ENCODE data around the gene BHLHE23.
"Not testable (repeated sequence)": the region's sequence is repeated elsewhere in the genome, so short reads cannot be mapped to it uniquely, and the experiment has no call there.

The BHLHE23 gene

DNA sequence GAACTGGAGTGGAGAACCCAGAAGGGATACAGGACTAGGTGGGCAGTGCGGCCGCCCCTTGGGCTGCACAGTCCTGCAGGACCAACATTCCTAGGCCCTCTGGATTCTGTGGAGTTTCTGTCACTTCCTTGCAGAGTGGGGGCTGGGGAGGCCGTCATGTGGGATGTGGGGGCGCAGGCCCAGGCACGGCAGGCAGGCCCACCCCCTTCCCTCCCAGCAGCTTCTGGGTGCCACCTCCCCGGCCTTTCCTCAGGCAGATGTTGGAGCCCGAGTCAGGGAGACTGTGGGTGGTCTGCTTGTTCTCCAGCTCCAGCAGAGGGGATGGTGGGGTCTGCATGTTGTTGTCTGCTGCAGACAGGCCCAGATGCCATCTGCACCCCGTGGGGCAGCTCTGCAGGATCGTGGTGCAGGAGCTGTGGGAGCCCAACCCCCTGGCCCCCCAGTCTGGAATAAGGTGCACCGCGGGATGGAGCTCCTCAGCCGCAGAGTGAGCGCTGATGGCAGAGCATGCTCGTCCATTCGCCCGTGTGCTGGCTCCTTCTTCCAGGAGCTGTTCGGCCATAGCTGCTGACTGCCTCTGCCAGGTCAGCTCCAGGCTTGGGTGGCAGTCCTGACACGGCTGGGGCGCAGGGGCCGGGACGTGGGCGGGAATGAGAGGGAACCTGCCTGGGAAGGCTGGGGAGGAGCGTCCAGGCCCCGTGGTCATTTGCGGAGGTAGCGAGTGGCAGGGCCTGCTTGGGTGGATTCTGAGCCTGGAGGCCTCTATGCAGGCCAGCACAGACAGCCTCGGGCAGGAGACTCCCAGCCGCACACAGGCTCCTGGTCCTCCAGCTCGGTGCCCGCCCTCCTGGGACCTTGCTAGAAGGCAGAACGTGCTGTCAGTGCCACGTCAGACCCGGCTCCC, 36.2 kb downstream of the BHLHE23 start:
- DNase-seq: no peak

- DNase-seq: no peak
Observed at GRCh38 chr20:62969939-62970306, 36.8 kb downstream of the BHLHE23 start.

DNA sequence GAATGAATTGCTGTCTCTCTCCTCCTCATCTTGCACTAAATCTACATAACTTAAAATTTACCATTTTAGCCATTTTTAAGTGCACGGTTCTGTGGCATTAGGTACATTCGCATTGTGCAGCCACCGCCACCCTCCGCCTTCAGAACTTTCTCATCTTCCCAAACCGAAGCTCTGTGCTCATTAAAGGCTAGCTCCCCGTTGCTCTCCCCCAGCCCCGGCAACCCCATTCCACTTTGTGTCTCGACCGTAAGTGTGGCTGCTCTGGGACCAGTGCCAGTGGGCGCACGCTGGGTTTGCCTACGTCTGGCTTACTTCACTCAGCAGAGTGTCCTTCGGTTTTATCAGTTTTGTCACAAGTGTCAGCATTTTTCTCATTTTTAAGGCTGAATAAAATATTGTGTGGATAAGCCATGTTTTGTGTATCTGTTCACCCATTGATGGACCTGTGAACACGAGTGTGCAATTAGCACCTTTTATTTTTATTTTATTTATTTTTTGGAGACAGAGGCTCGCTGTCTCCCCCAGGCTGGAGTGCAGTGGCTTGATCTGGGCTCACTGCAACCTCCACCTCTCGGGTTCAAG, 37.5 kb downstream of the BHLHE23 start:
- DNase-seq: no peak

DNA sequence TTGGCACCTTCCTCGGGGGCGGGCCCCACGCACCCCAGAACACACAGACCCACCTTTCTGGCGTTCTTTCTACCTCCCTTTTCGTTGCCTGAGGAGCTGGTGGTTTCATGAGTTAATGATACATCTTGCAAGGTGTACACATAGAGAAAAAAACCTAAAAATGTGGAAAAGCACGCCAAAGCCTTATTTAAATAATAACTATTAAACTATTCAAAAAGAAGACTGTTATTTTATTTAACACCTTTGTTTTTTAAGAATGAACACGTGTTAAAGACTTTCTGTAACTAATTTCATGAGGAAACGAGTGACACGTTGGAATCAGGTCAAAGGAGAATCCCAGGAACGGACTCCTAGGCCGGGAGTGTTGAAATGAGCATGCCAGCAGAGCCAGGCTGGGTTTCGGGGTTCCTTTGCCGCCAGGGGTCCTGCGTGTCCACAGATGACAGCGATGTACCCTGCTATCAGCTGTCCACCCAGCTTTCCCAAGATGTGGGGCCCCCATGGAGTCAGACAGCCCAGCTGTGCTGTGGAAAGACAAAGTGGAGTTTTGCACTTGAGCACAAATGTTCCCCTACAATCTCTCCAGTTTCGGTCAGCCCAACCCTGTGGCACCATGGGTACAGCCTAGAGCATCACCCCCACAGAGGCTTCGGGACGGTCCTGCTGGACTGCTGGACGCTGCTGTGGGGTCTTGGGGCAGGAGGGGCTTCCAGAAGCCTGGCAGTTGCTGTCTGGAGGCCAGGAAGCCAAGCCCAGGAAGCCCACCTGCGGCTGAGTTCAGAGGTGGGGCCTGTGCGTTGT, 38.2 kb downstream of the BHLHE23 start:
- DNase-seq: no peak

DNA sequence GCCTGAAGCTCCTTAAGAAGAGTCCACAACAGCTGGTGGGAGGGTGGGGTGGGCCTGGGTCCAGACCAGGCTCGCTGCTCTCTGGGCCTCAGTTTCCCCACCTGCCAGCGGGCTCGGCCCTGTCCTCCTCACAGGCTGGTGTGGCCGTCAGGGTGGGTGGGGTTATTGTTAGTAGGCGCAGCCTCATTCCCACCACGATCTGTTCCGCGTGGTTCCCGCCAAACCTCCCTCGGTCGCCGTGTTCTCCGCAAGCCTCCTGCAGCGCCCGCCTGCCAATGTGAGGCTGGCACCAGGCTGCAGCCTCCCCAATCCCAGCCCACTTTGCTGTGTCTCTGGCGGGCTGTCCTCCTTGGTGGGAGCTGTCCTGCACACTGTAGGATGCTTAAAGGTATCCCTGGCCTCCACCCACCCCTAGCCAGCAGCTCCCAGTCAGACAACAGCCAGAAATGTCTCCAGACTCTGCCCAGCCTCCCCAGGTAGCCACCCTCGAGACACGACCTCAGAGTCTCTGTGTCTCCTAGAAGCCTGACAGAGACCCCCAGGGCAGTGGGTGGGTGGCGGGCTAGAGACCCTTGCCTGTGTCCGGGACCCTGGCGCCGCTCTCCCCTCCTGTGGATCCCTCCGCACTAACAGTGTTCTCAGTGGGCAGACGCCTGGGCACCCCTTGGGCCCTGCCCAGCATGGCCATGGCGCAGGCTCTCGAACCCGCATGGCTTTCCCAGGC, 39.0 kb downstream of the BHLHE23 start:
- DNase-seq: no peak

GRCh38 chr20:62967149-62967501, 39.6 kb downstream of the BHLHE23 start:
- no peak for DNase-seq

GRCh38 chr20:62966212-62967148, 40.3 kb downstream of the BHLHE23 start:
- DNase-seq: no peak

DNA sequence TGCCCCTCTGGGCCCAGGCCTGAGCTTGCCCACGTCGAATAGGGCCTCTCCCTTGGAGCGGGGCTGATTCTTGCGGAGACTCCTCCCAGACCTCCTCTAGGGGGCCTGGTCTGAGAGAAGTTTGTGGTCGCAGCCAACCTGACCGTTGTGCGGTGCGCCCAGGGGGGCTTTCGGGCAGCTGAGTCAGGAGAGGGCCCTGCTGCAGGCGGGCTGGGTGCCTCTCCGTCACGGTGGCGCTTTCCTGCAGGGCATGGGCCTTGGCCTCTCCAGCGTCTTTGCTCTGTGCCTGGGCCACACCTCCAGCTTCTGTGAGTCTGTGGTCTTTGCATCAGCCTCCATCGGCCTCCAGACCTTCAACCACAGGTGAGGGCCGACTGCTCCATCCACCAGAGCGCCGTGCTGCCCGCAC, 41.4 kb downstream of the BHLHE23 start:
- DNase-seq: no peak

- no peak for DNase-seq
Observed at GRCh38 chr20:62964700-62965099, 42.1 kb downstream of the BHLHE23 start.

DNA sequence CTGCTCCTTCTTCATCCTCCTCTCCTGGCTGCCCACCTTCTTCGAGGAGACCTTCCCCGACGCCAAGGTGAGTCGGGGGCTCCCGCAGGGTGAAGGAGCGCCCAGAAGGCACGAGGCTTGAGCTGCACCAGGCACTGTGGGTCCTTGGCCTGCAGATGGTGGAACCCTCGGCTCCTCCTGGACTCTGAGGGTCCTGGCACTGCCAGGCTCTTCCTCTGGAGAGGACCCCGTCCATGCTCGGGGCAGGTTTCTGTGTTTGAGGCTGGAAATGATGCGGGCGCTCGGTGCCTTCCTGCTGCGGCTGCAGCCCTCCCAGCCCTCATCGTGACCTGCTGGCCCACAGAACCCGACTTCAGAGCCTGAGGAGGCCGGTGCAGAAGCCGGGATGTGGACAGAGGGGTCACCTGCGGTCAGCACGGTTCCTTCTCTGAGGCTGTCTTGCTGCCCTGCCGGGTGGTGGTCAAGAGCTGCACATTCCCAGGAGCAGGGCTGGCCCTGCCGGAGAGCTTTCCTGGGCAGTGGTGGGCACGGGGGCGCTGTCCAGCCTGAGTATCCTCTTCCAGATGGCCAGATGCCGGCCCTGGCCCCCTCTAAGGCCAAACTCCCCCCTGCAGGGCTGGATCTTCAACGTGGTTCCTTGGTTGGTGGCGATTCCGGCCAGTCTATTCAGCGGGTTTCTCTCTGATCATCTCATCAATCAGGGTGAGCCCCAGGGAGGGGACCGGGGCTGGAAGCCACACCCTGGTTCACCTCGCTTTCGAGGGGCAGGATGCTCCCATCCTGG, 43.0 kb downstream of the BHLHE23 start:
- no peak for DNase-seq

DNA sequence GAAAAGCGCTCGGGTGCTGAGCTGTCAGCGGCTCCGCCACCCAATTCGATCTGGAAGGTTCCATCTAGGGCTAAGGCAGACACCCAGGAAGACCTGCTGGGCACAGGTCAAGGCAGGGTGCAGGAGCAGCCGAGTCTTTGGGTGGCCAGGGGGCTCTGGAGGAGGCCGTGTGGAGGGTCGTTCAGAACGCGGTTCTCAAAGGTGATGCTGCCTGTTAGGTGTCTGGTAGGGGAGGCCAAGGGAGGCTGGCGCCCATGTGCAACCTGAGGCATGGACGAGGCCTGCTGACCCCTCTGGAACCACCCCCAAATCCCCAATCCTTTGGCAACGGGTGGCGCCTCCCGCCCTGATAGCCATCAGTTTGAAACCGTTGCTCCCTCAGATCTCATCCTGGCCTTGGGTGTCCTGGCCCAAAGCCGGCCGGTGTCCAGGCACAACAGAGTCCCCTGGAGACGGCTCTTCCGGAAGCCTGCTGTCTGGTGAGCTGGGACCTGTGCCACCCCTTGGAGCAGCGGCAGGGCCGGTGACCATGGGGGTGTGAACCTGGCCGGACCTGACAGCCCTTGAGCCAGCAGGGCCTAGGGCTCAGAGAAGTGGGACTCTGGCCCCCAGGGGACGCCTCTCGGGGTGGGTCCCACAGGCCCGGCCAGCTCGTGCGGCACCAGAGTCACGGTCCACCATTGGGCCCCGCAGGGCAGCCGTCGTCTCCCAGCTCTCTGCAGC, 43.7 kb downstream of the BHLHE23 start:
- no peak for DNase-seq

- no peak for DNase-seq
Observed at GRCh38 chr20:62962221-62962879, 44.4 kb downstream of the BHLHE23 start.

DNA sequence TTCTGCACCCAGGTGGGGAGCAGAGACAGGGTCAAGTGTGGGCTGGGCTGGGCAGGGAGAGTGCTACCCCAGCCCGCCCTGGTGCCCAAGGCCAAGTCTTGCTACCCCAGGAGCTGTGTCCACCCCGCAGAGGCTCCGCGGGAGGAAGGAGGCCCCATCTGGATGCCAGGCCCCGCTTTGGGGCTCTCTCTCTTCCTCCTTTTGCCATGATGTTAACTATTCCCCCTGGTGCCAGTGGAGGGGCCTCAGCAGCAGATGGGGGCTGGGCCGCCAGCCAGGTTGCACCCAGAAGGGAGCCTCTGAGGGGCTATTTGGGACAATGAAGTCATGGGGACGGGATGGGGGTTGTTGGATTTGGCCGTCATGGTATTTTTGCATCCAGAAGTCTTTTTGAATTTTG, 45.0 kb downstream of the BHLHE23 start:
- no peak for DNase-seq

DNA sequence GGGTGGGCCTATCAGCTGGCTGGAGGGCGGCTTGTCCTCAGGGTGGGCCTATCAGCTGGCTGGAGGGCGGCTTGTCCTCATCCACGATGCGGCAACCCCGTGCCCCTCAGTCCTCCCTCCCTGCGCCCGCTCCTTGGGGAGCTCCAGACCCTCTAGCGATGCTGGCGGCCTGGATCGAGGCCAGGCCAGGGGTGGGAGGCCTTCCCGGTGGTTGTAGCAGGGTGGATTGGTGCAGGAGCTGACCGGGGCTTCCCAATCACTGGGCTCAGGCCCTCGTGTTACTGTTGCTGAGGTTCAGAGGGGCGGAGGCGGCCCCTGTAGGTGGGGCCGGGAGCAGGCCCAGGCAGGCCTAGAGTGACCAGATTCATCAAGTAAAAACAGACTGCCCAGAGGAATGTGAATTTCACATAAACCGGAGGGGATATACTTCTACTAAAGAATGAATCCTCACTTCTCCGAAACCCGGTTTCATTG, 45.4 kb downstream of the BHLHE23 start:
- no peak for DNase-seq

GRCh38 chr20:62960446-62961309, 46.1 kb downstream of the BHLHE23 start:
- DNase-seq: not testable (repeated sequence)

DNA sequence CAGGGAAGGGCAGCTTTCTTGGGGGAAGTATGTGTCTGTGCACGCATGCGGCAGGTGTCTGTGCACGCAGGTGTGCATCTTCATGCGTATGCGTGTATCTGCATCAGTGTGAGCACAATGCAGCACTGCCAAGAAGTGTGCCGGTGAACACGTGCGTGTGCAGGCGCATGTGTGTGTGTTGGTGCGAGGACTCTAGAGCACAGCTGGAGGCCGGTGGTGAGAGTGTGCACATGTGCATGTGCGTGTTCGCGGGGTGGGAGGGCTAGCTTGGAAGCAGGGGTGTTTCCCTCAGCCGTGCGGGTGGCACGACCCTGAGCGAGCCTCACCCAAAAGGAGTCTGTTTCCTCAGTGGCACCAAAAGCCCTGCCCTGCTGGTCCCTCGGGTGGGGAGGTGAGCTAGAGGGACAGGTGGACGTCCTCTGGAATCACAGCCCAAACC, 46.7 kb downstream of the BHLHE23 start:
- no peak for DNase-seq

GRCh38 chr20:62959101-62959971, 47.4 kb downstream of the BHLHE23 start:
- no peak for DNase-seq

Measured in activated CD4-positive, alpha-beta T cell treated with anti-CD3 and anti-CD28 coated beads for 48 hours (primary cell).